OCI-LY7 (cell line): ENCODE results near the gene GFI1B. TPM values are rescaled to one million over a fixed set of nuclear protein-coding genes. Genes with fewer than 3 reads are reported as not detected.

Experiments
- BruUV-seq: library from RNA; stranded (reverse); fragments of 400-500 nt; replicated peaks from 2 replicates; lab custom pipeline; 2021; lab: Mats Ljungman, UMichigan
- CTCF ChIA-PET: fragments of 300-600 bp; sonication (Branson Sonifier 250); formaldehyde crosslinking; loops from one replicate; lab custom pipeline; 2022; ENCODE audit warnings: antibody characterized with exemption; ENCODE audit not compliant: unreplicated experiment; lab: Charles Lee
- POLR2A ChIA-PET: fragments of 300-600 bp; sonication (Branson Sonifier 250); formaldehyde crosslinking; loops from one replicate; lab custom pipeline; 2022; ENCODE audit warnings: antibody characterized with exemption; lab: Charles Lee
- DNase-seq: peaks from one replicate; pipeline ENCODE4 v3.0.0-alpha.2; 2015; ENCODE audit warnings: low spot score
- H2AFZ ChIP-seq: fragments of 200-600 bp; sonication (generic), shearing (Covaris generic); 2 replicates; pipeline ENCODE4 v1.6.1; 2014; ENCODE audit warnings: mild to moderate bottlenecking, antibody characterized with exemption, low read length, moderate library complexity
- H3K27ac ChIP-seq: fragments of 200-600 bp; sonication (generic); 2 replicates; pipeline ENCODE4 v1.5.1; 2014; ENCODE audit warnings: mixed run types, low read depth, mild to moderate bottlenecking, moderate library complexity, low read length, inconsistent platforms; ENCODE audit not compliant: poor library complexity, severe bottlenecking
- H3K36me3 ChIP-seq: fragments of 200-600 bp; sonication (generic); 2 replicates; pipeline ENCODE4 v1.6.1; 2014; ENCODE audit warnings: mild to moderate bottlenecking, antibody characterized with exemption, low read length, moderate library complexity, mixed read lengths; ENCODE audit not compliant: insufficient read depth
- H3K4me1 ChIP-seq: fragments of 200-600 bp; sonication (generic); 2 replicates; pipeline ENCODE4 v1.5.1; 2014; ENCODE audit warnings: mild to moderate bottlenecking, low read length; ENCODE audit not compliant: insufficient read depth, poor library complexity, severe bottlenecking
- H3K4me2 ChIP-seq: fragments of 200-600 bp; sonication (generic); 2 replicates; pipeline ENCODE4 v1.6.1; 2014; ENCODE audit warnings: mild to moderate bottlenecking, low read length
- H3K4me3 ChIP-seq: fragments of 200-600 bp; sonication (generic); 2 replicates; pipeline ENCODE4 v1.5.1; 2014; ENCODE audit warnings: mild to moderate bottlenecking, low read depth, low read length; ENCODE audit not compliant: poor library complexity, severe bottlenecking
- H3K79me2 ChIP-seq: fragments of 200-600 bp; sonication (generic); 2 replicates; pipeline ENCODE4 v1.6.1; 2016; ENCODE audit warnings: low read depth, mild to moderate bottlenecking, low read length, moderate library complexity, mixed read lengths; ENCODE audit not compliant: insufficient read depth
- H3K9me2 ChIP-seq: fragments of 200-600 bp; sonication (generic); 2 replicates; pipeline ENCODE4 v1.6.1; 2016; ENCODE audit warnings: mild to moderate bottlenecking, low read length, mixed read lengths; ENCODE audit not compliant: insufficient read depth
- H3K9me3 ChIP-seq: fragments of 200-600 bp; sonication (generic); 2 replicates; pipeline ENCODE4 v1.6.1; 2014; ENCODE audit warnings: mild to moderate bottlenecking, mixed run types, low read length, mixed read lengths
- H4K20me1 ChIP-seq: fragments of 200-600 bp; sonication (generic); 2 replicates; pipeline ENCODE4 v1.6.1; 2014; ENCODE audit warnings: mild to moderate bottlenecking, antibody characterized with exemption, low read length, moderate library complexity, mixed read lengths; ENCODE audit not compliant: insufficient read depth
- EZH2phosphoT487 ChIP-seq: fragments of 200-600 bp; sonication (generic); IDR thresholded peaks from 2 replicates; pipeline ENCODE4 v1.6.1; 2018; ENCODE audit warnings: low read depth, borderline replicate concordance, mild to moderate bottlenecking, mixed run types, antibody characterized with exemption, low read length, moderate library complexity, mixed read lengths
- intact Hi-C: fragments of 100-400 bp; cut with micrococcal nuclease; formaldehyde crosslinking; loops from one replicate; pipeline ENCODE4 v1.10.0; 2022; ENCODE audit not compliant: unreplicated experiment
- total RNA-seq, 2 experiments: library from RNA; depleted of rRNA in 1 of 2; stranded (reverse); fragments of >200 nt in 1 of 2; shearing (Covaris generic) in 1 of 2; gene quantifications; 2 replicates each; pipeline ENCODE4 v1.2.3, GENCODE V29; 2014 to 2022
- TF ChIP-seq, protein P1 (sequence below): fragments of 200-600 bp; sonication (generic); conservative IDR thresholded peaks from 2 replicates; pipeline ENCODE4 v1.5.1; 2014; ENCODE audit warnings: mild to moderate bottlenecking, antibody characterized with exemption, low read length, moderate library complexity, mixed read lengths

The GFI1B gene
- total RNA-seq, 2 experiments from 2014 or later: 0.50 to 4.9 TPM

GRCh38 chr9:132955768-132956167 lies 22.7 kb upstream of the GFI1B start:
- intact Hi-C loops: no loop called here
- H3K36me3 ChIP-seq: no peaks in the 10 kb centered on the region
- peaks cover 8% of the 10 kb centered on the region; the same call in 1 of the 2 replicates for H3K9me3 ChIP-seq
- no peaks in the 10 kb centered on the region for H3K79me2 ChIP-seq
- H3K4me1 ChIP-seq: no peaks in the 10 kb centered on the region
- H3K27ac ChIP-seq: no peak overlapping the region
- H2AFZ ChIP-seq: no peak overlapping the region
- no peak overlapping the region for H3K4me2 ChIP-seq
- ChIA-PET CTCF (no interaction called here), POLR2A (interaction anchor here (1.0 kb wide), 1 partner anchor 11 kb away, joined by 5 read pairs; no protein-coding TSS in a partner anchor)
- H4K20me1 ChIP-seq: no peaks in the 10 kb centered on the region
- H3K4me3 ChIP-seq: no peak overlapping the region
- no peak for DNase-seq
- TF ChIP-seq, protein P1, sequence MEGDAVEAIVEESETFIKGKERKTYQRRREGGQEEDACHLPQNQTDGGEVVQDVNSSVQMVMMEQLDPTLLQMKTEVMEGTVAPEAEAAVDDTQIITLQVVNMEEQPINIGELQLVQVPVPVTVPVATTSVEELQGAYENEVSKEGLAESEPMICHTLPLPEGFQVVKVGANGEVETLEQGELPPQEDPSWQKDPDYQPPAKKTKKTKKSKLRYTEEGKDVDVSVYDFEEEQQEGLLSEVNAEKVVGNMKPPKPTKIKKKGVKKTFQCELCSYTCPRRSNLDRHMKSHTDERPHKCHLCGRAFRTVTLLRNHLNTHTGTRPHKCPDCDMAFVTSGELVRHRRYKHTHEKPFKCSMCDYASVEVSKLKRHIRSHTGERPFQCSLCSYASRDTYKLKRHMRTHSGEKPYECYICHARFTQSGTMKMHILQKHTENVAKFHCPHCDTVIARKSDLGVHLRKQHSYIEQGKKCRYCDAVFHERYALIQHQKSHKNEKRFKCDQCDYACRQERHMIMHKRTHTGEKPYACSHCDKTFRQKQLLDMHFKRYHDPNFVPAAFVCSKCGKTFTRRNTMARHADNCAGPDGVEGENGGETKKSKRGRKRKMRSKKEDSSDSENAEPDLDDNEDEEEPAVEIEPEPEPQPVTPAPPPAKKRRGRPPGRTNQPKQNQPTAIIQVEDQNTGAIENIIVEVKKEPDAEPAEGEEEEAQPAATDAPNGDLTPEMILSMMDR: no peak
- TF ChIP-seq EZH2phosphoT487: no peak
- H3K9me2 ChIP-seq: no peaks in the 10 kb centered on the region
- BruUV-seq: no TSS peak

GRCh38 chr9:132957805-132958204 lies 20.7 kb upstream of the GFI1B start:
- ChIA-PET POLR2A (no interaction called here), CTCF (no interaction called here)
- no peaks in the 10 kb centered on the region for H3K9me2 ChIP-seq
- H2AFZ ChIP-seq: no peak overlapping the region
- H3K36me3 ChIP-seq: no peaks in the 10 kb centered on the region
- no peaks in the 10 kb centered on the region for H4K20me1 ChIP-seq
- BruUV-seq: no TSS peak
- DNase-seq: no peak
- intact Hi-C loops: no loop called here
- H3K4me1 ChIP-seq: no peaks in the 10 kb centered on the region
- H3K9me3 ChIP-seq: peaks cover 8% of the 10 kb centered on the region; the same call in 1 of the 2 replicates
- no peaks in the 10 kb centered on the region for H3K79me2 ChIP-seq
- no peak overlapping the region for H3K4me3 ChIP-seq
- H3K4me2 ChIP-seq: no peak overlapping the region
- TF ChIP-seq, protein P1: no peak
- TF ChIP-seq EZH2phosphoT487: no peak
- H3K27ac ChIP-seq: no peak overlapping the region

DNA sequence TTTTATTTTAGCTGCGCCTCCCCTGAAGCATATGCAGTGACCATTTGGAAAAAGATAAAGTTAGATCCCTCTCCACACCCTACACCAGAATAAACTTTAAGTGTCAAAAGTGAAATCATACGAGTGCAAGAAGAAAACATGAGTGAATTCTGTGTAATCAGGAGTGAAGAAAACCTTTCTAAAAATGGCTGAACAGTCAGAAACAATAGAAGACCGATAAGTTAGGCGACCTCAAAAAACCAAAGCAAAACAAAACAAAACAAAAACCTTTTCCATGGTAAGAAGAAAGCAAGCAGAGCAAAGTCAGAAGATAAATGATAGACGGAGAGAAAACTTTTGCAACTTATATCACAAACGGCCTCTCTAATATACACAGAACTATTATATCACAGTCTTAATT lies 17.5 kb upstream of the GFI1B start:
- H3K27ac ChIP-seq: no peak overlapping the region
- DNase-seq: no peak
- H3K79me2 ChIP-seq: no peaks in the 10 kb centered on the region
- TF ChIP-seq, protein P1: no peak
- TF ChIP-seq EZH2phosphoT487: no peak
- no peak overlapping the region for H3K4me3 ChIP-seq
- H3K9me3 ChIP-seq: no peaks in the 10 kb centered on the region
- H2AFZ ChIP-seq: no peak overlapping the region
- CTCF ChIA-PET: no interaction called here
- no peaks in the 10 kb centered on the region for H4K20me1 ChIP-seq
- POLR2A ChIA-PET: no interaction called here
- BruUV-seq: no TSS peak
- no peaks in the 10 kb centered on the region for H3K36me3 ChIP-seq
- no peaks in the 10 kb centered on the region for H3K9me2 ChIP-seq
- no peak overlapping the region for H3K4me2 ChIP-seq
- H3K4me1 ChIP-seq: no peaks in the 10 kb centered on the region
- intact Hi-C loops: no loop called here
